Measurements from ENCODE around the gene ANTKMT. TPM values are rescaled to one million over a fixed set of nuclear protein-coding genes. Genes with fewer than 3 reads are reported as not detected.

Gene ANTKMT
- total and polyA plus RNA-seq, 2 donors (not counting 3 experiments of a cell fraction or from before 2014, with no cell fraction given), result 26.1 to 27.9 TPM

DNA sequence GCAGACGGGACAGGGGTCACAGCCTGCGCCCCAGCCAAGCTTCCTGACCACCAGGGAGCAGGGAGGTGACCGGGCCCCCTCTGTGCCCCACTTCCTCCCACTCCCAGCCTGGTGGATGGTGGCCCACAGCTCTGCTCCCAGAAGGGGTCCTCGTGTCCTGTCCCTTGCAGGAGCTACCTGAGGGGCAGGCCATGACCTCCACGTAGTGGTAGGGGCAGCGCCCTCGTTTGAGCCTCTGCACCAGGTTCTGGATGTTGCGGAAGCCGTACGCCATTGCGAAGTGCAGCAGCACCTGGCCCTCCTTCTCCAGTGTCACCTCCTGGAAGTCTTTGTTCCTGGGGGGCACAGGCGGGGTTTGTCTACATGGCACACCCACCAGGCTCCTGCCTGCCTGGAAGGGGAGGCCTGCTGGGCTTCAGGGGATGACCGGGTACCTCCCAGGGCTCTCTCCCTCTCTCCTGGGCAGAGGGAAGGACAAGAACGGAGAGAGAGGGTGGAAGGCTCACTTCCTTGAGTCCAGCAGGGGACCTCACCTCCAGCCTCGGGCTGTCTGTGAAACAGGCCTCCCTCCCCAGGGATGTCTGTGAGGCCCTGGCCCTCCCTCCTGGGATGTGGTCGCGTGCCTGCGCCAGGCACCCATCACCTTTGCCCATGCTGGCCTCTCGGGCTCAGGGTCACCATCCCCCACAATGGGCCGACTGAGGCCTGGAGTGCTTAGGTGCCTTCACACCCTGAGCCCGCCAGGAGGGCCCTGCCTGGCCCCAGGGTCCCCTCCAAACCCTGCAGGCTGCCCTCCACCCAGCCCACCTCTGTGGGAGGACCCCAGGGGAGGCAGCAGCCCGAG is 9.9 kb downstream of the ANTKMT start:
- Histone ChIP-seq H3K36me3 (ENCODE audit: control insufficient read depth in 2 of 2, extremely low read depth in 1 of 2, insufficient read depth in 2 of 2, low read length in 2 of 2) (peaks cover 4 to 24% of the 10 kb centered on the region in 2 experiments), H3K4me2 (ENCODE audit: insufficient read depth, low read length) (no peak overlapping the region), H3K9me3 (replicated peaks; ENCODE audit: control insufficient read depth, insufficient read depth, low read length) (no peaks in the 10 kb centered on the region), H4K20me1 (replicated peaks; ENCODE audit: control insufficient read depth, extremely low read depth, insufficient read depth, low read length) (no peaks in the 10 kb centered on the region), H2AFZ (ENCODE audit: low read depth, low read length) (no peak overlapping the region), H3K4me3 (replicated peaks in 1 of 3; ENCODE audit: insufficient read depth in 1 of 3, low read depth in 1 of 3, low read length in 3 of 3) (no peak overlapping the region), H3K79me2 (ENCODE audit: control insufficient read depth, insufficient read depth, low read length) (no peaks in the 10 kb centered on the region), H3K4me1 (ENCODE audit: control insufficient read depth, extremely low read depth, insufficient read depth, low read length) (peaks cover 13% of the 10 kb centered on the region), H3K27me3 (ENCODE audit: control insufficient read depth in 2 of 2, insufficient read depth in 2 of 2, low read length in 2 of 2) (no peaks in the 10 kb centered on the region), H3K27ac (ENCODE audit: insufficient read depth, low read depth, low read length) (no peak overlapping the region), H3K9ac (replicated peaks; ENCODE audit: extremely low read depth, insufficient read depth, low read length) (no peak overlapping the region), H3K9me1 (replicated peaks; ENCODE audit: control insufficient read depth, extremely low read depth, insufficient read depth, low read length) (no peaks in the 10 kb centered on the region)
- ChIA-PET POLR2A (no interaction called here), CTCF (interaction anchor here (0.9 to 1.9 kb wide), 3 partner anchors 10 to 19 kb away, joined by 3 to 5 read pairs (median 5); partner anchors contain the start of gene ANTKMT)
- DNase-seq (ENCODE audit: low read depth, low spot score) (no peak), FAIRE-seq (no peak)
- BruUV-seq (replicated peaks), result no TSS peak
- TF ChIP-seq EZH2 (IDR thresholded peaks at IDR 0.05; ENCODE audit: borderline replicate concordance, low read depth, low read length, severe bottlenecking) (no peak), POLR2A (IDR thresholded peaks at IDR 0.05; ENCODE audit: low read depth, low read length) (no peak), FOS (IDR thresholded peaks at IDR 0.05; ENCODE audit: borderline replicate concordance, insufficient read depth, low read length) (no peak), GATA2 (IDR thresholded peaks at IDR 0.05; ENCODE audit: insufficient read depth, insufficient read length, low read depth, low read length) (no peak), MAX (IDR thresholded peaks at IDR 0.05; ENCODE audit: insufficient read depth, insufficient read length) (no peak), MYC (IDR thresholded peaks at IDR 0.05; ENCODE audit: low read depth, low read length) (no peak), POLR2AphosphoS5 (IDR thresholded peaks at IDR 0.05; ENCODE audit: insufficient read depth, low read depth, low read length) (no peak), JUN (IDR thresholded peaks at IDR 0.05; ENCODE audit: borderline replicate concordance, insufficient read depth, insufficient read length, low read depth) (no peak)
- TF ChIP-seq, protein P1, sequence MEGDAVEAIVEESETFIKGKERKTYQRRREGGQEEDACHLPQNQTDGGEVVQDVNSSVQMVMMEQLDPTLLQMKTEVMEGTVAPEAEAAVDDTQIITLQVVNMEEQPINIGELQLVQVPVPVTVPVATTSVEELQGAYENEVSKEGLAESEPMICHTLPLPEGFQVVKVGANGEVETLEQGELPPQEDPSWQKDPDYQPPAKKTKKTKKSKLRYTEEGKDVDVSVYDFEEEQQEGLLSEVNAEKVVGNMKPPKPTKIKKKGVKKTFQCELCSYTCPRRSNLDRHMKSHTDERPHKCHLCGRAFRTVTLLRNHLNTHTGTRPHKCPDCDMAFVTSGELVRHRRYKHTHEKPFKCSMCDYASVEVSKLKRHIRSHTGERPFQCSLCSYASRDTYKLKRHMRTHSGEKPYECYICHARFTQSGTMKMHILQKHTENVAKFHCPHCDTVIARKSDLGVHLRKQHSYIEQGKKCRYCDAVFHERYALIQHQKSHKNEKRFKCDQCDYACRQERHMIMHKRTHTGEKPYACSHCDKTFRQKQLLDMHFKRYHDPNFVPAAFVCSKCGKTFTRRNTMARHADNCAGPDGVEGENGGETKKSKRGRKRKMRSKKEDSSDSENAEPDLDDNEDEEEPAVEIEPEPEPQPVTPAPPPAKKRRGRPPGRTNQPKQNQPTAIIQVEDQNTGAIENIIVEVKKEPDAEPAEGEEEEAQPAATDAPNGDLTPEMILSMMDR (IDR thresholded peaks at IDR 0.05; ENCODE audit: extremely low read depth in 1 of 2, insufficient read depth in 1 of 2, low read depth in 1 of 2, low read length in 2 of 2), result no peak
- intact Hi-C loops (cut with micrococcal nuclease), result no loop called here
- dilution Hi-C loops (cut with MboI; ENCODE audit: extremely low pct_ligation_motif_present, low sequenced_read_pairs), result no loop called here

All from endothelial cell of umbilical vein (primary cell).